Measurements from ENCODE around the gene VILL. TPM values are rescaled to one million over a fixed set of nuclear protein-coding genes. Genes with fewer than 3 reads are reported as not detected.

The VILL gene
- total RNA-seq, 1 donor from 2014 or later, result 1.7 TPM

GRCh38 chr3:38020342-38020726, 29.7 kb downstream of the VILL start:
- TF ChIP-seq, protein P1, sequence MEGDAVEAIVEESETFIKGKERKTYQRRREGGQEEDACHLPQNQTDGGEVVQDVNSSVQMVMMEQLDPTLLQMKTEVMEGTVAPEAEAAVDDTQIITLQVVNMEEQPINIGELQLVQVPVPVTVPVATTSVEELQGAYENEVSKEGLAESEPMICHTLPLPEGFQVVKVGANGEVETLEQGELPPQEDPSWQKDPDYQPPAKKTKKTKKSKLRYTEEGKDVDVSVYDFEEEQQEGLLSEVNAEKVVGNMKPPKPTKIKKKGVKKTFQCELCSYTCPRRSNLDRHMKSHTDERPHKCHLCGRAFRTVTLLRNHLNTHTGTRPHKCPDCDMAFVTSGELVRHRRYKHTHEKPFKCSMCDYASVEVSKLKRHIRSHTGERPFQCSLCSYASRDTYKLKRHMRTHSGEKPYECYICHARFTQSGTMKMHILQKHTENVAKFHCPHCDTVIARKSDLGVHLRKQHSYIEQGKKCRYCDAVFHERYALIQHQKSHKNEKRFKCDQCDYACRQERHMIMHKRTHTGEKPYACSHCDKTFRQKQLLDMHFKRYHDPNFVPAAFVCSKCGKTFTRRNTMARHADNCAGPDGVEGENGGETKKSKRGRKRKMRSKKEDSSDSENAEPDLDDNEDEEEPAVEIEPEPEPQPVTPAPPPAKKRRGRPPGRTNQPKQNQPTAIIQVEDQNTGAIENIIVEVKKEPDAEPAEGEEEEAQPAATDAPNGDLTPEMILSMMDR (IDR thresholded peaks at IDR 0.05), result no peak
- Mint-ChIP-seq H3K36me3 (ENCODE audit: low read depth) (peaks cover 21% of the 10 kb centered on the region), H3K4me3 (ENCODE audit: unreplicated experiment) (no peak overlapping the region), H3K9me3 (ENCODE audit: low read depth) (no peaks in the 10 kb centered on the region), H3K4me1 (ENCODE audit: low read depth) (peaks cover 9% of the 10 kb centered on the region), H3K27ac (ENCODE audit: unreplicated experiment) (no peak overlapping the region), H3K27me3 (ENCODE audit: low read depth) (no peaks in the 10 kb centered on the region)
- no peak for DNase-seq (ENCODE audit: low spot score)

- Mint-ChIP-seq H3K36me3 (ENCODE audit: low read depth) (peaks cover 15% of the 10 kb centered on the region), H3K4me3 (ENCODE audit: unreplicated experiment) (no peak overlapping the region), H3K27ac (ENCODE audit: unreplicated experiment) (no peak overlapping the region), H3K27me3 (ENCODE audit: low read depth) (no peaks in the 10 kb centered on the region), H3K4me1 (ENCODE audit: low read depth) (peaks cover 16% of the 10 kb centered on the region), H3K9me3 (ENCODE audit: low read depth) (no peaks in the 10 kb centered on the region)
- DNase-seq (ENCODE audit: low spot score), result no peak
- TF ChIP-seq, protein P1 (IDR thresholded peaks at IDR 0.05), result no peak
These were observed 30.6 kb downstream of the VILL start for GRCh38 chr3:38021196-38021595.

DNA sequence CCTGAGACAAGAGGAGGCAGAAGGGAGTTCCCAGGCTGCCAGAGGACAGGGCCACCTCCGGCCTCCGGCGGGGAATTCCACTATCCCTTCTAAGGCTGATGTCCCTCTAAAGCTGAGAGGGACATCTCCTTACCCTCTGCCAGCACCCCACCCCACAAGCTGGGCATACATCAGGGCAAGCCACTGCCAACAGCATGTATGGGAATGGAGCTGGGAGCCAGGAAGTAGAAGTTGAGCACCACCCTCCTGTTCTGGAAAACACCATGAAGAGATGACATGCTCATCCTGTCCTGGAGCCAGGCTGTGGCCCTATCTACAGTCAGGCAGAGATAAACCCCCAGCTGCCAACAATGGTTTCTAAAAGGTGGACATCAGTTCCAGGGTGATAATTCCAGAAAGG, 31.7 kb downstream of the VILL start:
- Mint-ChIP-seq H3K9me3 (ENCODE audit: low read depth) (no peaks in the 10 kb centered on the region), H3K4me1 (ENCODE audit: low read depth) (peaks cover 19% of the 10 kb centered on the region), H3K4me3 (ENCODE audit: unreplicated experiment) (no peak overlapping the region), H3K36me3 (ENCODE audit: low read depth) (peaks cover 8% of the 10 kb centered on the region), H3K27ac (ENCODE audit: unreplicated experiment) (no peak overlapping the region), H3K27me3 (ENCODE audit: low read depth) (no peaks in the 10 kb centered on the region)
- DNase-seq (ENCODE audit: low spot score), result no peak
- TF ChIP-seq, protein P1 (IDR thresholded peaks at IDR 0.05), result no peak

GRCh38 chr3:38022896-38023709, 32.5 kb downstream of the VILL start:
- Mint-ChIP-seq H3K4me3 (ENCODE audit: unreplicated experiment) (peak overlapping the region; percentile 93), H3K9me3 (ENCODE audit: low read depth) (no peaks in the 10 kb centered on the region), H3K27me3 (ENCODE audit: low read depth) (no peaks in the 10 kb centered on the region), H3K27ac (ENCODE audit: unreplicated experiment) (no peak overlapping the region), H3K36me3 (ENCODE audit: low read depth) (peaks cover 6% of the 10 kb centered on the region), H3K4me1 (ENCODE audit: low read depth) (peaks cover 19% of the 10 kb centered on the region)
- no peak for DNase-seq (ENCODE audit: low spot score)
- TF ChIP-seq, protein P1 (IDR thresholded peaks at IDR 0.05), result no peak

DNA sequence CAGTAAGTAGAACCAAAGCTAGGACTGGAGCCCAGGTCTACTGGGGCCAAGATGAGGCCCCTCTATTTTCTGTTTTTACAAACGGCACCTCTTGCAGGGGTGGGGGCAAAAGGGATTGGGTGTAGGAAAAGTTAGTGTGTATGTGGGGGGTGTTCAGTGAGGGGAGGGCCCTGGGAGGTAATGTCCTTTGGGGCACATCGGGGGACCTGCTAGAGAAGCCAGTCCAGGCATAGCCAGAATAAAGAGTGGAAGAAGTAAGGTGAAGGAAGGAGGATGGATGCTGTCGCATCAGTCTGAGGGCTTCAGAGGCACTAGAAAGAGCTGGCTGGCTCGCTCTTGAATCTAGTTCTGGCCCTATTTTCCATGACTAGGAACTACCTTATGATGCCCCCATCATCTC, 36.3 kb downstream of the VILL start:
- peak overlapping the region; percentile 20 for H3K27ac Mint-ChIP-seq (ENCODE audit: unreplicated experiment)
- H3K4me1 Mint-ChIP-seq (ENCODE audit: low read depth), result peaks cover 40% of the 10 kb centered on the region
- DNase-seq (ENCODE audit: low spot score), result no peak
- H3K36me3 Mint-ChIP-seq (ENCODE audit: low read depth), result no peaks in the 10 kb centered on the region
- TF ChIP-seq, protein P1 (IDR thresholded peaks at IDR 0.05), result no peak
- H3K4me3 Mint-ChIP-seq (ENCODE audit: unreplicated experiment), result no peak overlapping the region
- H3K9me3 Mint-ChIP-seq (ENCODE audit: low read depth), result no peaks in the 10 kb centered on the region
- no peaks in the 10 kb centered on the region for H3K27me3 Mint-ChIP-seq (ENCODE audit: low read depth)
